ENCODE results near the gene ATXN2.
"Not testable (repeated sequence)": the region's sequence is repeated elsewhere in the genome, so short reads cannot be mapped to it uniquely, and the experiment has no call there.

Gene ATXN2

GRCh38 chr12:111408686-111409402 lies 190.3 kb downstream of the ATXN2 start:
- H3K4me3 Mint-ChIP-seq: peak overlapping the region; percentile 96
- H3K36me3 Mint-ChIP-seq: peaks cover 32% of the 10 kb centered on the region
- H3K9me3 Mint-ChIP-seq: no peaks in the 10 kb centered on the region
- H3K4me1 Mint-ChIP-seq: peaks cover 80% of the 10 kb centered on the region
- no peak for DNase-seq
- no peaks in the 10 kb centered on the region for H3K27me3 Mint-ChIP-seq
- CTCF ChIA-PET: interaction anchor here (1.3 to 24.2 kb wide), 3 partner anchors 12 to 38 kb away, joined by 3 to 757 read pairs (median 10); no protein-coding TSS in a partner anchor
- H3K27ac Mint-ChIP-seq: peak overlapping the region; percentile 90

DNA sequence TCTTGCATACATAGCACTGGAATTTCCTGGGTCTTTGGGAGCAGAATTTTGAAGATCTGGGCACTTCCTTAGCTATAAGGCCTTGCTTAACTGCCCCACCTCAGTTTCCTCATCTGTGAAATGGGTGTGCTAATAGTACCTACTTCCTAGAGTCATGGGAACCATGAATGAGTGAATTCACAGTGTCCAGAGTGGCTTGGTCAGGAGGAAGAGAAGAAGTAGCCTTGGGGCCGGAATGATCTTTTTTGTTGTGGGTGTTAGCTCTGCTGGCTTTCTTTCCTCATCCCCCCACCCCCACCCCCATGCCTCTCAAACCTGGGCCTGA lies 191.0 kb downstream of the ATXN2 start:
- no peaks in the 10 kb centered on the region for H3K9me3 Mint-ChIP-seq
- peak overlapping the region; percentile 90 for H3K27ac Mint-ChIP-seq
- CTCF ChIA-PET: interaction anchor here (2.5 to 24.2 kb wide), 2 partner anchors 11 to 39 kb away, joined by 10 to 757 read pairs; no protein-coding TSS in a partner anchor
- peak overlapping the region; percentile 96 for H3K4me3 Mint-ChIP-seq
- H3K4me1 Mint-ChIP-seq: peaks cover 80% of the 10 kb centered on the region
- DNase-seq: no peak
- H3K27me3 Mint-ChIP-seq: no peaks in the 10 kb centered on the region
- peaks cover 25% of the 10 kb centered on the region for H3K36me3 Mint-ChIP-seq

DNA sequence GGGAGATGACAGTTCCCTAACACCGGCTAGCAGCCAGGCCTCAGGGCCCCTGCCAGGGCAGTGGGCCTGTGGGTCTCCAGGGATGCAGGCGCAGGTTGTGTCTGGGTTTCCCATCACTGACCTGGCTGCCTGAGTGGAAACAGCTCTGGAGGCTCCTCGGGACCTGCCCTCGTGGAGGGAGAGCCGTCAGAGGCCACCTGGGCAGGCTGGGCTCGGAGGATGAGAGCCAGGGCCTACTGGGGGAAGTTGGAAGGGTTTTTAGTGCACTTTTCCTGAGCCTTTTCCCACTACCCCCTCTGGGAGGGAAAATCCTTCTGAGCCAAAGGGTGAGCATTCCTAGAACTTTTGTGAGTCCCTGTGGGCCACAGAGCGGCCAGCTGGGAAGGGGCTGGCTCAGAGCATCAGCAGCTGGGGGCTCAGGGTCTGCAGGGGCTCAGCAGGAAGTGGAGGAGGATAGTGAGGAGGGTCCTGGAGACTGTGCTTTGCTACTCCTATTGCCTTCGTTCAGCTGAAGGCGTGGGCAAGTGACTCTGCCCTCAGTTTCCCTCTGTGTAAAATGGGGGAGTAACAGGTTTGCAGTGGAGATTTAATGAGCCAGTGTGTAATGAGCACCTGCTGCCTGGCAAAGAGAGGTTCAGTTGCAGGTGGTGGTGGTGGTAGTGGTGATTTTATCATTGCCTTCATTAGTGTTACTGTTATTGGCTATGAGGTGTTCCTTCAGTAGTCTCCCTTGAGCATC lies 191.6 kb downstream of the ATXN2 start:
- no peaks in the 10 kb centered on the region for H3K27me3 Mint-ChIP-seq
- peaks cover 21% of the 10 kb centered on the region for H3K36me3 Mint-ChIP-seq
- no peaks in the 10 kb centered on the region for H3K9me3 Mint-ChIP-seq
- CTCF ChIA-PET: interaction anchor here (1.4 to 24.2 kb wide), 3 partner anchors 11 to 75 kb away, joined by 3 to 757 read pairs (median 10); no protein-coding TSS in a partner anchor
- H3K4me3 Mint-ChIP-seq: peak overlapping the region; percentile 96
- peak overlapping the region; percentile 90 for H3K27ac Mint-ChIP-seq
- peaks cover 80% of the 10 kb centered on the region for H3K4me1 Mint-ChIP-seq
- DNase-seq: no peak

- Mint-ChIP-seq H3K36me3 (peaks cover 16% of the 10 kb centered on the region), H3K4me3 (peak overlapping the region; percentile 96), H3K27ac (peak overlapping the region; percentile 90), H3K9me3 (no peaks in the 10 kb centered on the region), H3K27me3 (no peaks in the 10 kb centered on the region), H3K4me1 (peaks cover 71% of the 10 kb centered on the region)
- DNase-seq: peak; percentile 75
- CTCF ChIA-PET: interaction anchor here (1.4 to 24.2 kb wide), 2 partner anchors 40 to 76 kb away, joined by 3 to 757 read pairs; no protein-coding TSS in a partner anchor
Measured at GRCh38 chr12:111406474-111407376, 192.4 kb downstream of the ATXN2 start.

DNA sequence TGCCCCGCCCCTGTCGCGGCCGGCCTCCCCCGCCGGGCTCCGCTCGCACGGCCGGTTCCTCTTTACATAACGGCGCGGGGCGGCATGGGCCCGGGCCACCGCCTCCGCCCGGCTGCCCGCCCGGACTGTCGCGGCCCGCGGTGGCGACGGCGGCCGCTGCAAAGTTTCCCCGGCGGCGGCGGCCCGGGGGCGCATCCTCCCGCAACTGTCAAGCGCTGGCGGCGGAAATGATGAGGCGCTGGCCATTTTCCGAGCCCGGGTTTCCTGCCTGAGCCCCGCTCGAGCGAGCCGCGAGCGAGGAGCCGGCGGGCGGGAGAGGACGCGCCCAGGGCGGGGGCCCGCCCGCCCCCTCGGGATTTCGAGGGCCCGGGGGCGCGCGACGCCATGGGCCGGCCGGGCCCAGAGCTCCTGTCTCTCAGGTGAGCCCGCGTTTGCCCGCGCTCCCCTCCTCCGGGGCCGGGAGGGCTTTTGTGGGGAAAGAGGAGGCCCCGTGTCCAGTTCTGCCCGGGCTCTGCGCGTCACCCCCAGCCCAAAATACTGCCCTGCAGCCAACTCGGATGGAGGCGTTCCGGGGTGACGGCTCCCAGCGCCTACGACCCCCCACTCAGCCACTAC lies 193.1 kb downstream of the ATXN2 start, which contains the start of gene SH2B3:
Gene SH2B3, plus strand, starts transcription at position 65 of the 615 bp plus-strand sequence. CDS start 12,223 bp downstream, outside the sequence.
- Mint-ChIP-seq H3K36me3 (peaks cover 16% of the 10 kb centered on the region), H3K27ac (peak within 1 kb of the TSS; percentile 91), H3K4me3 (peak within 1 kb of the TSS; percentile 96), H3K9me3 (no peaks in the 10 kb centered on the region), H3K4me1 (peaks cover 65% of the 10 kb centered on the region), H3K27me3 (no peaks in the 10 kb centered on the region)
- CTCF ChIA-PET: interaction anchor here (24.2 kb wide), 1 partner anchor 41 kb away, joined by 757 read pairs; no protein-coding TSS in a partner anchor
- DNase-seq: peak; percentile 89

- H3K4me3 Mint-ChIP-seq: peak overlapping the region; percentile 76
- CTCF ChIA-PET: interaction anchor here (0.6 to 24.2 kb wide), 9 partner anchors 8 to 124 kb away, joined by 3 to 757 read pairs (median 5); no protein-coding TSS in a partner anchor
- peaks cover 61% of the 10 kb centered on the region for H3K4me1 Mint-ChIP-seq
- peaks cover 4% of the 10 kb centered on the region for H3K27me3 Mint-ChIP-seq
- peak; percentile 100 for DNase-seq
- H3K9me3 Mint-ChIP-seq: no peaks in the 10 kb centered on the region
- peak overlapping the region; percentile 91 for H3K27ac Mint-ChIP-seq
- H3K36me3 Mint-ChIP-seq: peaks cover 14% of the 10 kb centered on the region
Measured at GRCh38 chr12:111405149-111405858, 193.8 kb downstream of the ATXN2 start.

DNA sequence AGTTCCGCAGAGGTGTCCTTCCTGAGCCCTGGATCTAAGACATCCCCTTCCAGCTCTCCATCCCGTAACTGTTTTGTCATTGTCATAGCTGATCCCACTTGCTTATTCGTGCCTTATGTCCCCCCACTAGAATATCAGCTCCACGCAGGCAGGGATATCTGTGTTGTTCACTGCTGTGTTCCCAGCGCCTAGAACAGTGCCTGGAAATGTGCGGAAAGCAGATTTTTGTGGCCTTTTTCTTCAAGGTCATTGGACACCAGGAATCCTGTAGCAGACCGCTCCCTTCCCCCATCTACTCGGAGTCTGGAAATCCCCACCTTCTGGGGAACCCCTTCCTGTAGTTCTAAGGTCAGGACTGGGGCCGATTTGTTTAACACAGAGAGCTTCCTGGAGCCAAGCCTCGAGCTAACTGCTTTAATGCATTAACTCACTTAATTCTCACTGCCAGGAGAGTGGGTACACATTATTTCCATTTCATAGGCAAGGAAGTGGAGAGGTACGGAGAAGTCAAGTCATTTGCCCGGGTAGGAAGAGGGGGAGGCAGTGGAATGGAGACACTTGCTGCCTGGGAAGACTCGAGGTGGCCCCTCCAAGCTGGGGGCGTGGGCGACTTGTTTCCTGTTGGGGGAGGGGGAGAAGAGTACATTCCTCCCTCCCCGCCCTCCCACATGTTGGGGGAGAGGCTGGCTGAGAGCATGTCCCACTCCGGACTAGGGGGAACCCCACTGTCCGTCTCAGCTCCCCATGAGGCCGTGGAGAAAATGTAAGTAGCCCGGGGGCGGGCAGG lies 194.6 kb downstream of the ATXN2 start:
- Mint-ChIP-seq H3K4me1 (peaks cover 59% of the 10 kb centered on the region), H3K27me3 (peaks cover 5% of the 10 kb centered on the region), H3K36me3 (peaks cover 14% of the 10 kb centered on the region), H3K9me3 (no peaks in the 10 kb centered on the region), H3K27ac (peak overlapping the region; percentile 91), H3K4me3 (peak overlapping the region; percentile 76)
- CTCF ChIA-PET: interaction anchor here (0.6 to 24.2 kb wide), 12 partner anchors 7 to 125 kb away, joined by 3 to 757 read pairs (median 4); no protein-coding TSS in a partner anchor
- DNase-seq: peak; percentile 61

- H3K4me3 Mint-ChIP-seq, DNase-seq, H3K27ac Mint-ChIP-seq, H3K36me3 Mint-ChIP-seq, H3K27me3 Mint-ChIP-seq, H3K9me3 Mint-ChIP-seq: not testable (repeated sequence)
- CTCF ChIA-PET: interaction anchor here (1.2 to 24.2 kb wide), 4 partner anchors 10 to 45 kb away, joined by 3 to 757 read pairs (median 18); no protein-coding TSS in a partner anchor
- H3K4me1 Mint-ChIP-seq: peaks cover 51% of the 10 kb centered on the region
Measured at GRCh38 chr12:111402490-111402824, 196.7 kb downstream of the ATXN2 start.
